ENCODE data around the gene USP9X. TPM values are rescaled to one million over a fixed set of nuclear protein-coding genes. Genes with fewer than 3 reads are reported as not detected.

The USP9X gene
- total and polyA plus RNA-seq, 12 donors, result 12.6 to 143 (median 86.7) TPM

GRCh38 chrX:41066391-41066790 lies 18.9 kb upstream of the USP9X start:
- intact Hi-C loops (cut with DNase I), result no loop called here
- 80 to 100% (median 86%) methylated on average over 1 of the region's 1 CpG for WGBS, 4 donors

GRCh38 chrX:41066969-41067368 lies 18.3 kb upstream of the USP9X start:
- 88 to 100% (median 96%) methylated on average over 1 of the region's 1 CpG for WGBS, 4 donors
- peaks cover 17% of the 10 kb centered on the region for H3K27me3 ChIP-seq

More at GRCh38 chrX:41066391-41066790, 18.9 kb upstream of the USP9X start:
- Histone ChIP-seq H3K4me1 (replicated peaks in 1 of 2) (no peaks in the 10 kb centered on the region), H3K27ac (no peak overlapping the region), H3K36me3 (replicated peaks in 1 of 2) (no peaks in the 10 kb centered on the region), H3K9me3 (replicated peaks in 1 of 3) (no peaks in the 10 kb centered on the region), H3K27me3 (peaks cover 17% of the 10 kb centered on the region), H3K4me3 (no peak overlapping the region)
- no peak for DNase-seq
- TF ChIP-seq CTCF (IDR thresholded peaks at IDR 0.05), result no peak
- no peak for TF ChIP-seq POLR2A (IDR thresholded peaks at IDR 0.05)

GRCh38 chrX:41067721-41068120 lies 17.5 kb upstream of the USP9X start:
- WGBS, 4 donors, result 84 to 87% (median 86%) methylated on average over 4 to 5 of the region's 5 CpGs
- intact Hi-C loops (cut with DNase I), result no loop called here
- DNase-seq, result peak in 1 of 7 donors; percentile 35
- H3K27me3 ChIP-seq, result peaks cover 17% of the 10 kb centered on the region
- H3K4me3 ChIP-seq, result no peak overlapping the region
- no peaks in the 10 kb centered on the region for H3K36me3 ChIP-seq (replicated peaks in 1 of 2)
- H3K9me3 ChIP-seq (replicated peaks in 1 of 3), result no peaks in the 10 kb centered on the region
- H3K4me1 ChIP-seq (replicated peaks in 1 of 2), result no peaks in the 10 kb centered on the region
- H3K27ac ChIP-seq, result no peak overlapping the region
- TF ChIP-seq CTCF (IDR thresholded peaks at IDR 0.05), result no peak

More at GRCh38 chrX:41066969-41067368, 18.3 kb upstream of the USP9X start:
- intact Hi-C loops (cut with DNase I), result no loop called here
- Histone ChIP-seq H3K4me1 (replicated peaks in 1 of 2) (no peaks in the 10 kb centered on the region), H3K36me3 (replicated peaks in 1 of 2) (no peaks in the 10 kb centered on the region), H3K9me3 (replicated peaks in 1 of 3) (no peaks in the 10 kb centered on the region), H3K4me3 (no peak overlapping the region), H3K27ac (no peak overlapping the region)
- TF ChIP-seq CTCF (IDR thresholded peaks at IDR 0.05) (no peak), POLR2A (IDR thresholded peaks at IDR 0.05) (no peak)
- no peak for DNase-seq

GRCh38 chrX:41076742-41077141 lies 8.5 kb upstream of the USP9X start:
- H3K27me3 ChIP-seq, result peaks cover 7% of the 10 kb centered on the region
- intact Hi-C loops (cut with DNase I), result no loop called here
- WGBS, 4 donors, result 90 to 93% (median 90%) methylated on average over 30 of the region's 30 CpGs; no CpG with 5 or more reads in 1 of the 4 donors

More at GRCh38 chrX:41076742-41077141, 8.5 kb upstream of the USP9X start:
- Histone ChIP-seq H3K4me1 (replicated peaks in 1 of 2) (no peaks in the 10 kb centered on the region), H3K9me3 (replicated peaks in 1 of 3) (no peaks in the 10 kb centered on the region), H3K36me3 (replicated peaks in 1 of 2) (no peaks in the 10 kb centered on the region), H3K27ac (no peak overlapping the region), H3K4me3 (no peak overlapping the region)
- TF ChIP-seq POLR2A (IDR thresholded peaks at IDR 0.05), result no peak
- TF ChIP-seq CTCF (IDR thresholded peaks at IDR 0.05), result no peak
- DNase-seq, result no peak

Measured in adrenal gland (tissue), 12 donors.